Fibroblast of pulmonary artery (primary cell): ENCODE data around the gene ADAMTS2.

Experiments used
- DNase-seq: peaks from one replicate; pipeline ENCODE4 v3.0.0-alpha.2; 2010; ENCODE audit warnings: low read depth
- H3K4me3 ChIP-seq: replicated peaks from 2 replicates; pipeline ENCODE4 v1.5.1; 2011; ENCODE audit warnings: low read depth, mild to moderate bottlenecking, control low read depth, low read length, moderate library complexity
- CTCF ChIP-seq: IDR thresholded peaks from 2 replicates; pipeline ENCODE4 v1.5.1; 2011; ENCODE audit warnings: mild to moderate bottlenecking, control low read depth, low read length, inconsistent platforms; ENCODE audit errors: missing control alignments

Gene ADAMTS2

DNA sequence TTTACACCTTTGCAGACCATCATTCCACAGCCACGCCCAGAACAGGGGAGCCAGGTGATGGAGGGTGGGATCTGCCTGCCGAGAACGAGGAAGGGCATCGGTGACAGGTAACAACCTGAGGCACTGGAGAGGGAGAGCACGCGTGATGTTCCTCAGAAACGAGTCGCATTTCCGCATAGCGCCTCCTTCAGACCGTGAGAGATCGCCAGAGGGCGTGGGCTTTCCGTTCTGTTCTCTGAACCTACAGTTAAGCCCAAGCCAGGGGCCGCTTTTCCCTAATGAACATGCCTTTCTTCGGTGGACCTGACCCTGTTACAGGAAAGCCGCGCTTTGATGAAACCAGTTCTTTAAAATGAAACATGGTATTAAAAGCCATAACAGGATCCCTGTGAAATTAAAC is 17.1 kb upstream of the ADAMTS2 start:
- H3K4me3 ChIP-seq: no peak overlapping the region
- TF ChIP-seq CTCF: no peak
- DNase-seq: no peak

DNA sequence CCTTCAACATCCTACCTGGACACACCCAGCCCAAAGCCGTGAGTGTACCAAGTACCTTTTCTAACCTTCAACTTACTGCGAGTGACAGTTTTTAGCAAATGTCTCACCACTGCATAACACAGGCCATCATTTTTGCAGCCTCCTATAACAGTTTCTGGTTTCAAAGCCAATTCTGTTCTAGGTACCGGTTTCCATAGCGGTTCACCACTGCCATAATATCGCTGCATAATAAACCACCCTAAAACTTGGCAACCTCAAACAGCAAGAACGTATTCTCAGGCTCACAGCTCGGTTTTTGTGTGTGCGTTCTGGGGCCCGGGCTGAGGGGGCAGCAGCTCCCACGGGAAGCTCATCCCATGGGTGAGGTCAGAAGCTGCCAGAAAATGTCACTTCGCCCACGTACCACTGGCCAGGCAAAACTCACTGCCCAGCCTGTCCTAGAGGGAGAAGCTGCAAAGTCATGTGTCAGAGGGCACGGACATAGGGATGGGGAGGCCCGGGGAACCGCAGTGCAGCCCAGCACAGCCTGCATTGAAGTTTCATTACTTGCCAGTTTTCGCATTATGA is 15.9 kb upstream of the ADAMTS2 start:
- no peak for TF ChIP-seq CTCF
- H3K4me3 ChIP-seq: no peak overlapping the region
- no peak for DNase-seq

DNA sequence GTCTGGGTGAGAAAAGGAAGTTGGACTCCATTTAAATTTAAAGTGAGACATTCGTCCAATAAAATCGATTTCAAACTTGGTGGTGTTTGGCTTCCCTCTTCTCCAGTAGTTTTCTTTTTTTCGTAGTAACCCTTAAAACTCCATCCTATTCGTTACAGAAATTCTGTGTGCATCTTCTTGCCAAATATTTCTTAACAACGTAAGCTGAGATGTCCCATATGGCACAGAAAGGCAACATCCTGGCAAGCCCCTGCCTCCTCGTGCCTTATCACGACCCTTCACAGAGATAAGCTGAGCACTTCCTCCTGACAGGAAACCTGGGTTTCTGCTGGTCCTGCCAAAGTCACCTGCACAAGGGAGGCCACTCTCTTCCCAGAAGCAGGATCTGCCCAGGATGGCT is 11.8 kb upstream of the ADAMTS2 start:
- H3K4me3 ChIP-seq: no peak overlapping the region
- no peak for TF ChIP-seq CTCF
- DNase-seq: peak; percentile 70

- TF ChIP-seq CTCF: no peak
- H3K4me3 ChIP-seq: no peak overlapping the region
- peak; percentile 96 for DNase-seq
Measured at GRCh38 chr5:179355976-179356974, 11.0 kb upstream of the ADAMTS2 start.

DNA sequence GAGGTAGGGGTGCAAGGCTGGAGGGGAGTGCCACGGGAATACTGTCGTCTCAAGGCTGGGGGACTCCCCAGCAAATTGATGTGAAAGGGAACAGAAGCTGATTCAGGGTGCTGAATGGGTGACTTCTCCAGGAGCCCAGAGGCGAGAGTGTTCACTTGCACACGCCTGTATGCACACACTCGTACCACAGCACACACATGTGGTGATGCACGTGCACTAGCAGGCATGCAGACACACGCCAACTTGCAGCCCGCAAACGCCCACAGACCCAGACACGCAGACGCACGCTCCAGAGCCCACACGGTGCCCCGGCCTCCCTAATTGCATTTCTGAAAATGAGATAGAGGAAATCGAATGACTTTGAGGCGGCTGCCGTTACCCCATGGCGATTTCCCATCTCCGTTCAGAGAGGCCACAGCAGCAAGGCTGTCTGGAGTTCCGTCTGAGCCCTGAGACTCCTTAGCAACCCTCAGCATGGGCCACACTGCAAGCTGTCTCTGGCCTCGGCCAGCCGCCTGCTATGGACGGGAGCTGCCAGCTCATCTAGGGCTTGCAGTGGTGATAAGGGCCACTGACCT is 9.1 kb upstream of the ADAMTS2 start:
- DNase-seq: no peak
- no peak for TF ChIP-seq CTCF
- no peak overlapping the region for H3K4me3 ChIP-seq

GRCh38 chr5:179348843-179349242 is 3.6 kb upstream of the ADAMTS2 start:
- DNase-seq: no peak
- no peak overlapping the region for H3K4me3 ChIP-seq
- no peak for TF ChIP-seq CTCF
